Measurements from ENCODE around the gene CFAP54.

- no peak for TF ChIP-seq CTCF (conservative IDR thresholded peaks at IDR 0.05; ENCODE audit: low read depth, low read length)
- no peak for TF ChIP-seq EZH2 (IDR thresholded peaks at IDR 0.05; ENCODE audit: borderline replicate concordance, low read depth, low read length, poor library complexity, severe bottlenecking)
These were observed 332.2 kb downstream of the CFAP54 start for GRCh38 chr12:96821592-96821991.

All from A673 (cell line).